HCT116 (cell line): Measurements from ENCODE around the gene CALHM1.

Experiments
- CTCF ChIP-seq, 3 experiments: fragments of 200-600 bp in 1 of 3; sonication (generic) in 1 of 3; IDR thresholded peaks in 2 of 3; conservative IDR thresholded peaks in 1 of 3; 2 replicates each; pipeline ENCODE4 v1.5.1; 2012 to 2017; ENCODE audit warnings: low read depth in 2 of 3, low read length in 2 of 3, antibody characterized with exemption in 1 of 3, borderline replicate concordance in 1 of 3, control low read depth in 1 of 3, mild to moderate bottlenecking in 1 of 3, mixed read lengths in 1 of 3, mixed run types in 1 of 3, moderate library complexity in 1 of 3; ENCODE audit not compliant: insufficient read depth in 1 of 3
- EGR1 ChIP-seq: IDR thresholded peaks from 2 replicates; pipeline ENCODE4 v1.6.1; 2012; ENCODE audit warnings: low read depth
- JUND ChIP-seq: IDR thresholded peaks from 2 replicates; pipeline ENCODE4 v1.6.1; 2012
- POLR2A ChIP-seq: IDR thresholded peaks from 2 replicates; pipeline ENCODE4 v1.7.0; 2011; ENCODE audit warnings: borderline replicate concordance; ENCODE audit not compliant: insufficient read depth, insufficient read length; ENCODE audit errors: extremely low read depth

DNA sequence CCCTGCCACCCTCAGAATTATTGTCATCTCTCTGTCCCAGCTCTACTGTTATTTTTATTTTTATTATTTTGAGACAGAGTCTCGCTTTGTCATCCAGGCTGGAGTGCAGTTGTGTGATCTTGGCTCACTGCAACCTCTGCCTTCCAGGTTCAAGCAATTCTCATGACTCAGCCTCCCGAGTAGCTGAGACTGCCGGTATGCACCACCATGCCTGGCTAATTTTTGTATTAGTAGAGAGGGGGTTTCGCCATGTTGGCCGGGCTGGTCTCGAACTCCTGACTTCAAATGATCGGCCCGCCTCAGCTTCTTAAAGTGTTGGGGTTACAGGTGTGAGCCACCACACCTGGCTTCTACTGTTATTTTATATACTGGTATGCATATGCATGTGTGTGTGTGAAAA is 17.5 kb downstream of the CALHM1 start:
- TF ChIP-seq POLR2A (no peak), JUND (no peak), CTCF (IDR thresholded peaks at IDR 0.05 in 2 of 3, conservative IDR thresholded peaks at IDR 0.05 in 1 of 3; ENCODE audit: borderline replicate concordance in 1 of 3, insufficient read depth in 1 of 3, low read depth in 2 of 3, low read length in 2 of 3) (no peak), EGR1 (no peak)
